Hepatic stellate cell (primary cell): ENCODE measurements around the gene ANKFN1.

Experiments
- DNase-seq: peaks from one replicate; pipeline ENCODE4 v3.0.0; 2011; ENCODE audit warnings: low spot score

Gene ANKFN1

GRCh38 chr17:56441308-56441707, 288.0 kb downstream of the ANKFN1 start:
- DNase-seq: peak; percentile 41

GRCh38 chr17:56445692-56446411, 292.6 kb downstream of the ANKFN1 start:
- DNase-seq: no peak

- no peak for DNase-seq
Observed at GRCh38 chr17:56447171-56447570, 293.9 kb downstream of the ANKFN1 start.

GRCh38 chr17:56448371-56448770, 295.1 kb downstream of the ANKFN1 start:
- DNase-seq: no peak

- DNase-seq: no peak
Observed at GRCh38 chr17:56449176-56449575, 295.9 kb downstream of the ANKFN1 start.

GRCh38 chr17:56451629-56452028, 298.4 kb downstream of the ANKFN1 start:
- no peak for DNase-seq

- DNase-seq: no peak
Observed at GRCh38 chr17:56452461-56452860, 299.2 kb downstream of the ANKFN1 start.

GRCh38 chr17:56457501-56457900, 304.2 kb downstream of the ANKFN1 start:
- DNase-seq: no peak

- no peak for DNase-seq
Observed at GRCh38 chr17:56465886-56466285, 312.6 kb downstream of the ANKFN1 start.

GRCh38 chr17:56468840-56469239, 315.6 kb downstream of the ANKFN1 start:
- DNase-seq: no peak

GRCh38 chr17:56471696-56472095, 318.4 kb downstream of the ANKFN1 start:
- no peak for DNase-seq

- DNase-seq: no peak
Observed at GRCh38 chr17:56475116-56475515, 321.8 kb downstream of the ANKFN1 start.

- peak; percentile 4 for DNase-seq
Observed at GRCh38 chr17:56478836-56479447, 325.7 kb downstream of the ANKFN1 start.

- no peak for DNase-seq
Observed at GRCh38 chr17:56480501-56480900, 327.2 kb downstream of the ANKFN1 start.

GRCh38 chr17:56481659-56482058, 328.4 kb downstream of the ANKFN1 start:
- no peak for DNase-seq

- DNase-seq: no peak
Observed at GRCh38 chr17:56482229-56482628, 329.0 kb downstream of the ANKFN1 start.

GRCh38 chr17:56486732-56487131, 333.5 kb downstream of the ANKFN1 start:
- no peak for DNase-seq

- DNase-seq: no peak
Observed at GRCh38 chr17:56488800-56489199, 335.5 kb downstream of the ANKFN1 start.

GRCh38 chr17:56489980-56490379, 336.7 kb downstream of the ANKFN1 start:
- DNase-seq: no peak

GRCh38 chr17:56495556-56495955, 342.3 kb downstream of the ANKFN1 start:
- DNase-seq: no peak

- DNase-seq: no peak
Observed at GRCh38 chr17:56497132-56497531, 343.9 kb downstream of the ANKFN1 start.

GRCh38 chr17:56499799-56500388, 346.6 kb downstream of the ANKFN1 start:
- DNase-seq: no peak

- no peak for DNase-seq
Observed at GRCh38 chr17:56502120-56502654, 348.9 kb downstream of the ANKFN1 start.
